NB4 (cell line): ENCODE data around the gene LTBP1.

Experiments
- CTCF ChIP-seq: IDR thresholded peaks from one replicate; pipeline ENCODE4 v1.5.1; 2012; ENCODE audit warnings: low read depth, low read length
- MYC ChIP-seq: IDR thresholded peaks from 2 replicates; pipeline ENCODE4 v1.6.1; 2011; ENCODE audit warnings: low read depth, low read length
- POLR2A ChIP-seq: IDR thresholded peaks from 2 replicates; pipeline ENCODE4 v1.6.1; 2011; ENCODE audit warnings: mild to moderate bottlenecking; ENCODE audit not compliant: insufficient read length; ENCODE audit errors: extremely low read depth
- TF ChIP-seq, protein P1 (sequence below): IDR thresholded peaks from 2 replicates; pipeline ENCODE4 v1.6.1; 2011; ENCODE audit warnings: low read depth, low read length

GRCh38 chr2:33153008-33153407 lies 206.3 kb downstream of the LTBP1 start:
- TF ChIP-seq POLR2A: no peak
- TF ChIP-seq, protein P1, sequence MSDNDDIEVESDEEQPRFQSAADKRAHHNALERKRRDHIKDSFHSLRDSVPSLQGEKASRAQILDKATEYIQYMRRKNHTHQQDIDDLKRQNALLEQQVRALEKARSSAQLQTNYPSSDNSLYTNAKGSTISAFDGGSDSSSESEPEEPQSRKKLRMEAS: no peak
- no peak for TF ChIP-seq CTCF
- TF ChIP-seq MYC: no peak
